ENCODE results near the gene L3MBTL4. TPM values are rescaled to one million over a fixed set of nuclear protein-coding genes. Genes with fewer than 3 reads are reported as not detected.

The L3MBTL4 gene
- total and polyA plus RNA-seq, 10 of the 15 experiments (the other 5 are each of a cell fraction or from before 2014, with no cell fraction given), result 1.3 to 8.7 (median 3.8) TPM

- Histone ChIP-seq H3K4me1 (ENCODE audit: control insufficient read depth, insufficient read depth, low read length) (no peaks in the 10 kb centered on the region), H3K36me3 (ENCODE audit: control insufficient read depth in 2 of 2, insufficient read depth in 2 of 2, low read length in 1 of 2) (no peaks in the 10 kb centered on the region), H2AFZ (ENCODE audit: control insufficient read depth, low read depth, low read length) (no peak overlapping the region), H3K27me3 (replicated peaks in 1 of 2; ENCODE audit: control insufficient read depth in 2 of 2, insufficient read depth in 2 of 2, low read length in 1 of 2) (no peaks in the 10 kb centered on the region), H3K79me2 (ENCODE audit: control insufficient read depth, insufficient read depth, low read length) (no peaks in the 10 kb centered on the region), H4K20me1 (ENCODE audit: control insufficient read depth, insufficient read depth) (no peaks in the 10 kb centered on the region), H3K9me3 (replicated peaks; ENCODE audit: control insufficient read depth, insufficient read depth, low read length) (no peaks in the 10 kb centered on the region), H3K4me3 (no peak overlapping the region), H3K4me2 (ENCODE audit: control insufficient read depth, insufficient read depth) (no peak overlapping the region), H3K27ac (ENCODE audit: control insufficient read depth, insufficient read depth) (no peak overlapping the region), H3K9ac (ENCODE audit: control insufficient read depth, insufficient read depth, low read length) (no peak overlapping the region)
- ATAC-seq (no peak), FAIRE-seq (no peak), DNase-seq (ENCODE audit: low read depth, low spot score) (no peak)
- 41% methylated on average over 4 of the region's 4 CpGs for WGBS (ENCODE audit: insufficient coverage, insufficient replicate concordance, low lambda C conversion rate, missing lambda C conversion rate)
- ChIA-PET RAD21 (ENCODE audit: unreplicated experiment) (no interaction called here), SMC1A (ENCODE audit: uncharacterized antibody, unreplicated experiment) (interaction anchor here (0.9 to 1.0 kb wide), 3 partner anchors 16 to 30 kb away, joined by 3 to 4 read pairs (median 4); no protein-coding TSS in a partner anchor), CTCF (no interaction called here), POLR2A (no interaction called here)
- intact Hi-C loops (cut with micrococcal nuclease; ENCODE audit: unreplicated experiment) (no loop called here), in situ Hi-C loops (cut with MboI) (no loop called here)
- TF ChIP-seq SPI1 (IDR thresholded peaks at IDR 0.05; ENCODE audit: borderline replicate concordance, insufficient read depth, low read depth, low read length) (no peak), RUNX3 (IDR thresholded peaks at IDR 0.05; ENCODE audit: low read length) (peak; percentile 53), POLR2AphosphoS5 (IDR thresholded peaks at IDR 0.05; ENCODE audit: low read length) (no peak), JUNB (IDR thresholded peaks at IDR 0.05) (0 out of 2 replicates have a peak, but pooled peaks have one; percentile 11)
- no TSS peak for BruUV-seq (replicated peaks)
These were observed 120.4 kb downstream of the L3MBTL4 start for GRCh38 chr18:6294148-6294784.

DNA sequence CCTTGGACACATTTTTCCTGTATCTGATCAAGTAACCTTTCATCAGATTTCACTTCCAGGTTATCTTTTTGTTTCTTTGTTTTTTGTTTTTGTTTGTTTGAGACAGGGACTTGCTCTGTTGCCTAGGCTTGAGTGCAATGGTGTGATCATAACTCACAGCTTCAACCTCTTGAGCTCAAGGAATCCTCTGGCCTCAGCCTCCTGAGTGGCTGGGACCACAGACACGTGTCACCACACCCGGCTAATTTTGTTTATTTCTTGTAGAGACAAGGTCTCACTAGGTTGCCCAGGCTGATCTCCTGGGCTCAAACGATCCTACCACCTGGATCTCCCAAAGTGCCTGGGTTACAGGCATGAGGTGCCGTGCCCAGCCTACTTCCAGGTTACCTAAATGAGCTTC lies 124.9 kb downstream of the L3MBTL4 start:
- TF ChIP-seq CBX5 (IDR thresholded peaks at IDR 0.05; ENCODE audit: low read depth) (no peak), GABPA (IDR thresholded peaks at IDR 0.05; ENCODE audit: low read depth) (no peak), ZNF207 (IDR thresholded peaks at IDR 0.05; ENCODE audit: borderline replicate concordance) (no peak), SMAD1 (IDR thresholded peaks at IDR 0.05; ENCODE audit: low read depth, partially characterized antibody) (no peak), JUNB (IDR thresholded peaks at IDR 0.05) (no peak), BCL3 (IDR thresholded peaks at IDR 0.05; ENCODE audit: borderline replicate concordance, insufficient read depth, low read depth, low read length, poor library complexity, severe bottlenecking) (no peak)
- Histone ChIP-seq H3K9me3 (replicated peaks; ENCODE audit: control insufficient read depth, insufficient read depth, low read length) (no peaks in the 10 kb centered on the region), H3K4me1 (ENCODE audit: control insufficient read depth, insufficient read depth, low read length) (no peaks in the 10 kb centered on the region), H3K27me3 (replicated peaks in 1 of 2; ENCODE audit: control insufficient read depth in 2 of 2, insufficient read depth in 2 of 2, low read length in 1 of 2) (no peaks in the 10 kb centered on the region), H3K79me2 (ENCODE audit: control insufficient read depth, insufficient read depth, low read length) (no peaks in the 10 kb centered on the region), H3K36me3 (ENCODE audit: control insufficient read depth in 2 of 2, insufficient read depth in 2 of 2, low read length in 1 of 2) (no peaks in the 10 kb centered on the region), H2AFZ (ENCODE audit: control insufficient read depth, low read depth, low read length) (no peak overlapping the region), H3K27ac (ENCODE audit: control insufficient read depth, insufficient read depth) (no peak overlapping the region), H3K4me3 (no peak overlapping the region), H3K4me2 (ENCODE audit: control insufficient read depth, insufficient read depth) (no peak overlapping the region), H3K9ac (ENCODE audit: control insufficient read depth, insufficient read depth, low read length) (no peak overlapping the region), H4K20me1 (ENCODE audit: control insufficient read depth, insufficient read depth) (no peaks in the 10 kb centered on the region)
- BruUV-seq (replicated peaks), result no TSS peak
- ChIA-PET RAD21 (ENCODE audit: unreplicated experiment) (interaction anchor here (0.9 kb wide), 1 partner anchor 9 kb away, joined by 3 read pairs; no protein-coding TSS in a partner anchor), SMC1A (ENCODE audit: uncharacterized antibody, unreplicated experiment) (interaction anchor here (0.7 to 2.5 kb wide), 2 partner anchors 9 to 75 kb away, joined by 3 to 8 read pairs; no protein-coding TSS in a partner anchor), POLR2A (no interaction called here), CTCF (interaction anchor here (0.6 to 1.3 kb wide), 5 partner anchors 10 to 527 kb away, joined by 3 to 5 read pairs (median 3); no protein-coding TSS in a partner anchor)
- FAIRE-seq, result no peak
- in situ Hi-C loops (cut with MboI) (no loop called here), intact Hi-C loops (cut with micrococcal nuclease; ENCODE audit: unreplicated experiment) (no loop called here)
- ATAC-seq, result no peak
- no peak for DNase-seq (ENCODE audit: low read depth, low spot score)
- 3% methylated on average over 4 of the region's 4 CpGs for WGBS (ENCODE audit: insufficient coverage, insufficient replicate concordance, low lambda C conversion rate, missing lambda C conversion rate)
